ENCODE results near the gene GPC2.

DNA sequence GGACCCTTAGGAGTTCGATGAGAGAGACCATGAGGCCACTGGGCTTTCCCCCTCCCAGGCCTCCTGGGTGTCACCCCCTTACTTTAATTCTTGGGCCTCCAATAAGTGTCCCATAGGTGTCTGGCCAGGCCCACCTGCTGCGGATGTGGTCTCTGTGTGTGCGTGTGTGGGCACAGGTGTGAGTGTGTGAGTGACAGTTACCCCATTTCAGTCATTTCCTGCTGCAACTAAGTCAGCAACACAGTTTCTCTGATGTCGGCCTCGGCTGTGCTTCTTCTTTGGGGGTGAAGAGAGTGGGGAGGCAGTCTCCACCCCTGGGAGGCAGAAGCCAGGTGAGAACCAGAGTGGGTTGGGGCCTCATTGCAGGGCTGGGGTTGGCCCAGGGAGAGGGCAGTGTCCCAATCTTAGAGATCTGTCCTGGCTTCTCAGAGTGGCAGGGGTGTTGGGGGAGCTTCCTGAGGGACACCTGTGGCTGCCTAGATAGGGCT is 44.1 kb upstream of the GPC2 start:
- TF ChIP-seq, protein P1, sequence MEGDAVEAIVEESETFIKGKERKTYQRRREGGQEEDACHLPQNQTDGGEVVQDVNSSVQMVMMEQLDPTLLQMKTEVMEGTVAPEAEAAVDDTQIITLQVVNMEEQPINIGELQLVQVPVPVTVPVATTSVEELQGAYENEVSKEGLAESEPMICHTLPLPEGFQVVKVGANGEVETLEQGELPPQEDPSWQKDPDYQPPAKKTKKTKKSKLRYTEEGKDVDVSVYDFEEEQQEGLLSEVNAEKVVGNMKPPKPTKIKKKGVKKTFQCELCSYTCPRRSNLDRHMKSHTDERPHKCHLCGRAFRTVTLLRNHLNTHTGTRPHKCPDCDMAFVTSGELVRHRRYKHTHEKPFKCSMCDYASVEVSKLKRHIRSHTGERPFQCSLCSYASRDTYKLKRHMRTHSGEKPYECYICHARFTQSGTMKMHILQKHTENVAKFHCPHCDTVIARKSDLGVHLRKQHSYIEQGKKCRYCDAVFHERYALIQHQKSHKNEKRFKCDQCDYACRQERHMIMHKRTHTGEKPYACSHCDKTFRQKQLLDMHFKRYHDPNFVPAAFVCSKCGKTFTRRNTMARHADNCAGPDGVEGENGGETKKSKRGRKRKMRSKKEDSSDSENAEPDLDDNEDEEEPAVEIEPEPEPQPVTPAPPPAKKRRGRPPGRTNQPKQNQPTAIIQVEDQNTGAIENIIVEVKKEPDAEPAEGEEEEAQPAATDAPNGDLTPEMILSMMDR (conservative IDR thresholded peaks at IDR 0.05; ENCODE audit: low read depth, low read length): no peak
- TF ChIP-seq EZH2 (IDR thresholded peaks at IDR 0.05; ENCODE audit: borderline replicate concordance, low read depth, low read length, poor library complexity, severe bottlenecking): no peak

Data from A673 (cell line).